HG03460 (cell line): ENCODE results near the gene GLE1.

Experiments used
- ATAC-seq: cut with Tn5 transposase; IDR thresholded peaks from one replicate; pipeline ENCODE4 v1.9.1; 2021; ENCODE audit not compliant: unreplicated experiment

GLE1 gene

DNA sequence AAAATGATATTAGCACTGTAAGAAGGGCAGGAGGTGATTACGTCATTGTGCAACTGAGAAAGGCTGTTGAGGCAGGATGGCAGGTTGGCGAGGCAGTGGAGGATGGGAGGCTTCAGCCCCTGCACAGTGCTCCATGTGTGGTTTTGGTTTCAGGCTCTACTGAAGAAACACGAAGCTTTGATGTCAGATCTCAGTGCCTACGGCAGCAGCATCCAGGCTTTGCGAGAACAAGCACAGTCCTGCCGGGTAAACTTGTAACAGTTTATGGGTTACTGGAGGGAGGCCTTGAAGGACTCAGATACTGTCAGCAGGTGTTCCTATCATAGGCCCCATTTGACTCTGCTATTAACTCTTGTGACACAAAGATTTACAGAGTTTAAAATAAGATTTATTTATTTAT, 82.9 kb downstream of the GLE1 start:
- no peak for ATAC-seq

DNA sequence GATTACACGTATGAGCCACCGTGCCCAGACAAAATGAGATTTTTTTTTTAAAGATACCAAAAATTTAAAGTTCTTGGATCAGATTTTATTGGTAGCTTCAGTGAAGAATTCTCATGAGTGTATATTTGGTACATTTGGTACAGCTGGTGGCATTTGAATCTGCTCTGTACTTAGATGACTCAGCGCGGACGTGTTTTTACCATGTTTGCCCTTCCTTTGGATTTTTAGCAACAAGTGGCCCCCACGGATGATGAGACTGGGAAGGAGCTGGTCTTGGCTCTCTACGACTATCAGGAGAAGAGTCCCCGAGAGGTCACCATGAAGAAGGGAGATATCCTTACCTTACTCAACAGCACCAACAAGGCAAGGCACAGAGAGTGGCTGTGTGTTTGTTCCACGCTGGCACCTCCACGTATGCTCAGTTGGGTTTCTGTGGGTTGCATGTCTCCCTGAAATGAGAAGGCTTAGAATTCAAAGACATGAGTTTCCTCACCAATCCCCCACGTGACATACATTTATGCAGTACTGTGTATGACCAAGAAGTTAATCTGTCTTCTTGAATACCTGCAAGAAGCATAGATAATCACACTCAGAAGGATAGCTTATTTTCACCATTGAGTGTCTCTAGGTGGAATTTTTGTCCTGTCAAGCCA, 84.2 kb downstream of the GLE1 start:
- no peak for ATAC-seq
